NCI-H2227 (cell line): ENCODE measurements around the gene NUP107.

Source experiments
- DNase-seq: peaks from one replicate; lab custom pipeline; 2025; ENCODE audit not compliant: unreplicated experiment; lab: John Stamatoyannopoulos, UW

The NUP107 gene

DNA sequence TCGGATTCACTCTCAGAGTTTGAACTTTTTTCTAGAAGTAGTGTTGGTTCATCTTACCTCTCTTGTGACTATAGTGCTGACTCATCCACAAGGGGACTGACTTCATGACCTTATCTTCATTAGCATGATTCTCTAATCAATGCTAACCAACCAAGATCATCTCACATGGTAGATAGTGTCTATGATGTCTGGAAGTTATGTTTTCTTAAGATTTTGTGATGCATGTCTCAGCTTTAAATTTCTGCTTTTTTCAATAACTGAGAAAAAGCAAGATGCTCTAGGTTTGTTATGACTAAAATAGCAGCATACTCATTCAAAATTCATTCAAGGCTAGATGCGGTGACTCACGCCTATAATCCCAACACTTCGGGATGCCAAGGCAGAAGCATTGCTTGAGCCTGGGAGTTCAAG, 46.9 kb downstream of the NUP107 start:
- no peak for DNase-seq

DNA sequence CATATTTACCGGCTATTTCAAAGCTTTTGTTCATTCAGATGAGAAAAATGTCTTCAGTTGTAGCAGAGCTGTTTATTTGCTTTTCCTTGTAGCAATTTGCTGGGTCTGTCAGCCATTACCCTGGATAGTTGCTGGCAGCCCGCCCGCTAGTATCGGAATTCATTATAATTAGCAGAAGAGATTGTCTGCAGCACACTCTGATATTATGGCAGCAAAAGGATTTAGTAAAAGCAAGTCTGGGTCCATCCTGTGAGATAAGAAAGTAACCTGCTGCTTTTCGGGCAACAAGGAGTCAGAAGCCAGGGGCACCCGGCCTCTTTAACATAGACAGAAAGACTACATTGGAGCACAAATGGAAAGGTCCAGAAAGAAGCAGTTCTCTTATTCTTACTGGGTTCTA, 53.1 kb downstream of the NUP107 start:
- no peak for DNase-seq

DNA sequence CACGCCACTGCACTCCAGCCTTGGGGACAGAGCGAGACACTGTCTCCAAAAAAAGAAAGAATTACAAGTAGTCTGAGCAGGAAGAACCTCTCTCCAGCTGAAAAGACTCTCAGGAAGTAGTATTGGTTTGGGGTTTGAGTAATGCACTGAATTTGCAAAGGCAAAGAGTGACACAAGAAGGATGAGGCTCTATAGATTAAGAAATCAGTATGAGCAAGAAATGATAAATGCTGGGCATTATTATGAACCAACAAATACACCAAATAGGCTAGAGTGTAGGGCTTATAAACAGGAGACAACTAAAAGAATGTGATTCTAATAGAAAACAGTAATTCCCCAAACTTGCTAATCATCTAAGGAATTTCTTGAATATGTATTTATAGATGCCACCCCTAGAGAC, 56.6 kb downstream of the NUP107 start:
- no peak for DNase-seq

DNA sequence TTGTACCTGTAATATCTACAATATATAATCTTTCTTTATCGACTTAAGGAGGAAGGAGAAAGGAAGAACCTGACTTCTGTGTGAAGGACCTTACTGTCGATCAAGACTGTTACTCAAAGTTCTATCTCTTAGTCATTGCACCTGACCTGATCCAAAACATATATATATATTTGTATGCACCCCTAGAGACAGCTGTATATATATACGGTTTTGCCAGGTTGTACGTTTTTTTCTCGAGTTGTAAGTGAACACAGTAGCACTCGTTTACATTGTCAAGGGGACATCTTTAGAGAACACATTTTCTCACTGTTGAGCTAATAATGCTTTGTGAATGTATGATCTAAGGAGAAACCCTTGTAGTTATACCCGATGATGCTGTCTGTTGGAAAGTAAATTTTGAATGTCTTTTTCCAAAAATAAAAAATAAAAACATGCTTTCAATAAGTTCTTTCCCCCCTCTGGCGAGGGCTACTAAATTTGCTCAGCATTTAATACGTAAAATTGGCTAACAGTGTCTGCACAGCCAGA, 58.7 kb downstream of the NUP107 start:
- peak; percentile 22 for DNase-seq

DNA sequence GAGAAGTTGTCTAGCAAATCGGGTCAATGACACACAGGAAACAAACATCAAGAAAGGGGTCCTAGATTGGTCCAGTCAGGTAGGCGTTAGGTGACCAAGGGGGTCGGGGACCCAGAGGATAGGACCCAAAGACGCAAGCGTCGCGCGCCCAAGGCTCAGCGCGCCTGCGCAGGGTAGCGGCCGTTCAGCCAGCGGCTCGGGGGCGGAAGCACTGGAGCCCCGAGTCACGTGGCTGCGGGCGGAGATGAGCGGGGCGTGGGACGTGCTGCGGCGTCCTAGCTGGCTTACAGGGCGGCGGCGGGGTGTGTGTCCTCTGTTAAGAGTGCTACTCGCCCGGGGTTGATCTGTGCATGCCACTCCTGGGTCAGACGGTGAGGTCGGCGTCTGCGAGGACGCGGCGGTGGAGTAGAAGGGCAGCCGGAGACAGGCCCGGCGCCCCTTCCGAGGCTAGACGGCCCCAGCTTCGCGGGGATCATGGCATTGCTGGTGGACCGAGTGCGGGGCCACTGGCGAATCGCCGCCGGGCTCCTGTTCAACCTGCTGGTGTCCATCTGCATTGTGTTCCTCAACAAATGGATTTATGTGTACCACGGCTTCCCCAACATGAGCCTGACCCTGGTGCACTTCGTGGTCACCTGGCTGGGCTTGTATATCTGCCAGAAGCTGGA, 59.3 kb downstream of the NUP107 start, which contains the start of gene SLC35E3:
SLC35E3 (plus strand) TSS at position 273 of the 668 bp plus-strand sequence; CDS start at position 475, 202 bp downstream.
- DNase-seq, result peak; percentile 96

DNA sequence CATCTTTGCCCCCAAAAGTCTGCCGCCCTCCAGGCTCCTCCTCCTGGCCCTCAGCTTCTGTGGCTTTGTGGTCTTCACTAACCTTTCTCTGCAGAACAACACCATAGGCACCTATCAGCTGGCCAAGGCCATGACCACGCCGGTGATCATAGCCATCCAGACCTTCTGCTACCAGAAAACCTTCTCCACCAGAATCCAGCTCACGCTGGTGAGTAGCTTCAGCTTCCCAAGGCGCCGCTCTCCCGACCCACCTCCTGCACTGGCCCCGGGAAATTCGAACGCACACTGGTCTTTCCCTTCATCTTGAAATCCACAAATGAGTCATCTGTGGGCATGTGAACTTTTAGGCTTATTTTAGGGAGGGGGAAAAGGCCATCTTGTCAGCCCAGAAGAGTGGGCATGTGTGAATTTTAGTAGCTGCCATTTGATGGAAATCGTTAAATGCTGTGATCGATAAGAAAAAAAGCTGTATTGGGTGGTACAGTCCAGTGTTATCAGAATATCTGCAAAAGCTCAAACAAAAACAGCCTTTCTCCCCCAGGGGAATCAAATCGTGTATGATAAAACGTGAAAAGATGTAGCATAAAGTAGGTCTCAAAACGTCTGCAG, 59.9 kb downstream of the NUP107 start:
- DNase-seq, result peak; percentile 52

DNA sequence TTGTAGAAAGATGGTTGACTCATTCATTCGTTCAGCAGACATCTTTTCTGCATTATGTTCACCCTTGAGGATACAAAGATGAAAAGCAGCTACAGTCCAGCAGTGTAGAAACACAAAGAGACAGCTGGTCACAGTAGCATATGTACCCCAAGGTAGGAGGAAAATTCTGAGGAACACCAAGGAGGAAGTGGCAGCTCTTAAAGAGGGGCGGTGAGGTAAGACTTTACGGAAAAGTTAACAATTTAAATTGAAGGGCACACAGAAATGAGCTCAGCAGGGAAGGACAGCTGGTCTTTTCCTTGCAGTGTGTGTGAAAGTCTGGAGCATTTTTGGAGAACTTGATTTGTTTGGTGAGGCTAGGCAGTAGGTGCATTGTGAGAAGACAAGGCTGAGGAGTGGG, 62.7 kb downstream of the NUP107 start:
- no peak for DNase-seq

DNA sequence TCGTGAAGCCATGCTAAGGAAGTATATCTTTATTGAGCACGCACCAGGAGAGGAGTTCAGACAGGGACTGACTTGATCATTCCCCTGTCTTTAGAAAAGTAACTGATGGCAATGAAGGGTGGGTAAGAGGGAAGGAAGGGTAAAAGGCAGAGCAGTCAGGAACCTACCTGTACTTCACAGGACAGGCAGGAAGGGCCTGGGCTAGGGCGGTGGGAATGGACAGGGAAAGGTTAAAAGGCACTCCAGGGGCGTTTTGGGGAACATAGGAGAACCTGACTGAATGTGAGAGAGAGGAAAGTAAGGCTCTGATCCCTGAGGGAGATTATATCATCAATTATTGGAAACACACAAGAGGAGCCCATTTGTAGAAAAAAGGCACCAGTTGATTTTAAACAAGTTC, 63.1 kb downstream of the NUP107 start:
- no peak for DNase-seq

DNA sequence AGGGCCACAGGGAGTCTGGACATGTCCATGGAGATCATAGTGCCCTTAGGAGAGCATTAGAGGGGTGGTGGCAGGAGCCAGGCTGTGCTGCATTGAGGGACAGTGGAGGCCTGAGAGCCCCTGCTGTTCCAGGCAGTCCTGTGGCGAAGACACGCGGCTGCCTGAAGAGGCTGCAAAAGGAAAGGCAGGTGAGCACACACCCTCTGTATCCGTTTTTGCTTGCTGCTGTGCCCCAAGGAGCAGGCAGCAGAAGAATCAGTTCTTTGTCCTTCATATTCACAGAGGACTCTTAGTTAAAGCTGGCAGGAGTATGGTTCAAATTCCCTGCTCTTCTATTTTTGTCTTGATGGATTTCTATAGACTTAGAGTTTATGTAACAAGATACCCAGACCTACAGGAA, 63.7 kb downstream of the NUP107 start:
- DNase-seq, result no peak

DNA sequence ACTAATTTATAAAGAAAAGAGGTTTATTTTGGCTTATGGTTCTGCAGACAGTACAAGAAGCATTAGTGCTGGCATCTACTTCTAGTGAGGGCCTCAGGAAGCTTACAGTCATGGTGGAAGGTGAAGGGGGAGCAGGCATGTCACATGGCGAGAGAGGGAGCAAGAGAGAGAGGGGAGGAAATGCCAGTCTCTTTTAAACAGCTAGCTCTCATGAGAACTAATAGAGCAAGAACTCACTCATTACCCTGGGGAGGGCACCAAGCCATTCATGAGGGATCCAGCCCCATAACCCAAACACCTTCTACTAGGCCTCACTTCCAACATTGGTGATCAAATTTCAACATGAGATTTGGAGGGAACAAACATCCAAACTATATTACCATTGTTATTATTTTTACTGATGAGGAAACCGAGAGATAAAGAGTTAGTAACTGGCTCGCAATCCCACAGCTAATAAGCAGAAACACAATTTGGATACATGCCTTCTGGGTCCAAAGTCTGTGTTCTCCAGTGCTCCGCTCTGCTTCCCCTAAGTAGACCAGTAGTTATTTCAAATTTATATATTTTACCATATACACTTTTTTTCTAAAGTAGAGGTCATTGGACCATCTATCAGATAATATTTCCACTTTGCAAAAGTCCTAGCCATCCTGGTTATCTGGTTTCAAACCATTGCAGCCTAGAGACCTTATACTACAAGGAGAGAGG, 68.9 kb downstream of the NUP107 start:
- DNase-seq, result no peak

DNA sequence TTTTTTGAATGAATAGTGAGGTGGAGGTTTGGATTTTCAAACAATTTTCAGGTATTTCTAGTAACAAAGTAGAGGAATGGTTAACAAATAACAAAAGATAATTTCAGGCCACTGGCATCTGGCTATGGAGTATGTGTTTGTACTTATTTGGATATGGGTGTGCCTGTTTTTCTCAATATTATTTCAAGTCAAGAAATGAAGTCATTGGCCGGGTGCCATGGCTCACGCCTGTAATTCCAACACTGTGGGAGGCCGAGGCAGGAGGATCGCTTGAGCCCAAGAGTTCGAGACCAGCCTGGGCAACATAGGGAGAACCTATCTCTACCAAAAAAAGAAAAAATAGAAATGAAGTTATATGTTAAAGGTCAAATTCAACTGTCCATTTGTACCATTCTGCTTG, 73.1 kb downstream of the NUP107 start:
- no peak for DNase-seq

DNA sequence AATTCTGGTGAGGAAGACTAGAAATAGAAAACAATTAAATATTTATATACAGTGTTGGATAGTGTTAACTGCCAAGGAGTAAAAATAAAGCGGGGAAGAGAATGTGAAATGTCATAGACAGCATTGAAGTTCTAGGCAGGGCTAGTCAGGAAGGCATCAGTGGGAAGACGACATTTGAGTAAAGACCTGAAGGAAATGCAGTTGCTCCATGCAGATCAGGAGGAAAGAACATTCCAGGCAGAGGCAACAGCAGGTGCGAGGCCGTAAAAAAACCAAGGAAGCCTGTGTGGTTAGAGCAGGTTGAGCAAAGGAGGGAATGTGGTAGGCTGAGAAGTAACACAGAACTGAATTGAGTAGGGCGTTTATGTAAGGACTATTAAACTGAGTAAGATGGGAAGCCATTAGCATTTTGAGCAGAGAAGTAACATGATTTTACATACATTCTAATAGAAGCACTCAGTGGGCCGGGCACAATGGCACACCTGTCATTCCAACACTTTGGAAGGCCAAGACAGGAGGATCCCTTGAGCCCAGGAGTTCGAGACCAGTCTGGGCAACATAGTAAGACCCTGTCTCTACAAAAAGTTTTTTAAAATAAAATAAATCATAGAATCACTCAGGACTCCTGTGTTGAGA, 74.1 kb downstream of the NUP107 start:
- no peak for DNase-seq

DNA sequence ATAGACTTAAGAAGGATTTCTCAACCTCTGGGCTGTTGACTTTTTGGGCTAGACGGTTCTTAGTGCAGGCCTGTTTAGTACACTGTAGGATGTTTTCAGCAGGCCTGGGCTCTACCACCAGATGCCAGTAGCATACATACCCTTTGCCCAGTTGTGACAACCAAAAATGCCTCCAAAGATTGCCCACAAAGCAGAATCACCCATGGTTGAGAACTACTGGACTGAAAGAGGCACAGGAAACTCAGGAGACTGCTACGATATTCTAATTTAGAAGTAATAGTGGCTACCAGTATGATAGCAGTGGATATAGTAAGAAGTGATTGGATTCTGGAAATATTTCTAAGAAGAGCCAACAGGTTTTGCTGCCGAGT, 74.6 kb downstream of the NUP107 start:
- DNase-seq, result no peak

DNA sequence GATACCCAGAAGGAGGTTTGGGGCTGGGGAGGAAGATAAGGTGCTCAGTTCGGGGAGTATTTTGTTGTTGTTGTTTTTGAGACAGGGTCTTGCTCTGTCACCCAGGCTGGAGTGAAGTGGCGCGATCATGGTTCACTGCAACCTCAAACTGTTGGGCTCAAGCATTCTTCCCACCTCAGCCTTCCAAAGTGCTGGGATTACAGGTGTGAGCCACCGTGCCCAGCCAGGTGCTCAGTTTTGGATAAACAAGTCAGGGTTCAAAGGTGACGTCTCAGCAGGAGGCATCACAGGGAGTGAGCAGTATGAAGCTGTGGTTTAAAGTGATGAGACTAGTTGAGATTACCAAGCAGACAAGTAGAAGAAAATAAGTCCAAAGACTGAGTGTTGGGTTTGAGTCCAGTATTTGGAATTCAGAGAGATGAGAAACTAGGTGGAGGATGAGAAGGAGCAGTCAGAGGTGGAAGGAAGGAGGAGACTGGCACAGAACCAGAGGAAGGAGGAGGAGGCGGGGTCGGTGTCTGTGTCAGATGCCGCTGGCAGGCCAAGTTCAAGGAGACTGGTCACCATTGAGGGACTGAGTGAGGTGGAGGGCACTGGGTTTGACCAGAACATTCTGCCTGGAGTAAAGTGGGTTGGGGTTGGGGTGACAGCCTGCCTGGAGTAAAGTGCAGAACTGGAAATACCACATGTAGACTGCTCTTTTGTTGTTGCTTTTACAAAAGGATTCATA, 75.3 kb downstream of the NUP107 start:
- no peak for DNase-seq

DNA sequence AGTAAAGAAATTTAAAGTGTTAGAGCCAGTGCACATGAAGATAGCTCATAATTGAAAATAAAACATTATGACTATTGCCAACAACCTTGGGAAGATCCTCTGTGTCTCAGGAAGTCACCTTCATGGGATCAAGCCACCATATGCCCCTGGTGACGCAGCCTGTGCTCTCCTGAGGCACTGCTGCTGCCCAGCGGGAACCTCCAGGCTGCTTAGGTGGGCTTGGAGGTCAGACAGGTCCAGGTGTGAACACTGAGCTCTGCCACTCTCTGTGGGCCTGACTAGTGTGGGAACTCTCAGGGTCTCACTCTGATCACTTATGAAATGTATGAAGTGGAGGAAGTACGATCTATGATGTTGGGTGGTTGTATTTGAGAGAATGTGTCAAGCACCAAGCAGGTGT, 75.9 kb downstream of the NUP107 start:
- DNase-seq, result no peak

DNA sequence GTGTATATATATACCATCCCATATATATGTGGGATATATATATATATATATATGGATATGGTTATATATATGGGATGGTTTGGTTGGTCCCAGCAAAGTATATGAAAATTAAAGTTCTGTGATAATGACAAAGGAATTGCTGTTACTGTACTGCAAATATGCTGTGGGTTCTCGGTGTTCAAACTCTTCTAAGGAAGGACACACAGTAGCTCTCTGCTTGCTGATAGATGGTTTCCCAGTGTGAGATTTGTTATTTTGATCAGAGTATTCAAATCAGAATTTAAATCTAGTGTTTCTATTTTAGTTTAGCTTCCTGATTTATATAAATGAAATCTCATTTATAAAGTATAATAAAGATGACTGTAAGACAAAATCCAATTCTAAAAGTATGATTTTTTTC, 78.9 kb downstream of the NUP107 start:
- DNase-seq, result no peak

DNA sequence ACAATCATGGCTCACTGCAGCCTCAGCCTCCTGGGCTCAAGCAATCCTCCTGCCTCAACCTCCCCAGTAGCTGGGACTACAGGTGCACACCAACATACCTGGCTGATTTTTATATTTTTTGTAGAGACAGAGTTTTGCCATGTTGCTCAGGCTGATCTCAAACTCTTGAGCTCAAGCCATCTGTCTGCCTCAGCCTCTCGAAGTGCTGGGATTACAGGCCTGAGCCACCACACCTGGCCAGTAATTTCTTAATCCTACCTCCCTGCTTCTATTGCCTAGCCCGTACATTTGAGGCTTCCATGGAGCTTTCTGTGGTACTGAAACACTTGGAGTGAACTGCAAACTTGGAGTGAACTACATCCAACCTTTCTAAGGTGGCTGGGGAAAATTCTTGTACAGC, 79.9 kb downstream of the NUP107 start:
- no peak for DNase-seq

DNA sequence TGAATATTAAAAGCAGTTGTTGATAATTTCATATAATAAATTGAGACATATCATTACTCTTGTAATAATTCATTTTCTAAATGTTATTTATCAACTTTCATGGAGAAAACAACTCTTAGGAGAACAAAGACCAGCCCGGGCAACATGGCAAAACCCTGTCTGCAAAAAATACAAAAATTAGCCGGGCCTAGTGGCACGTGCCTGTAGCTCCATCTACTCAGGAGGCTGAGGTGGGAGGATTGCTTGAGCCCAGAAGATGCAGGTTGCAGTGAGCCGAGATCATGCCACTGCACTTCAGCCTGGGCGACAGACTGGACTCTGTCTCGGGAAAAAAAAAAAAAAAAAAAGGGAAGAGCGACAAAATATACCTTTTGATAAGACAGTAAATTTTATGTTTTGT, 80.4 kb downstream of the NUP107 start:
- DNase-seq, result no peak

DNA sequence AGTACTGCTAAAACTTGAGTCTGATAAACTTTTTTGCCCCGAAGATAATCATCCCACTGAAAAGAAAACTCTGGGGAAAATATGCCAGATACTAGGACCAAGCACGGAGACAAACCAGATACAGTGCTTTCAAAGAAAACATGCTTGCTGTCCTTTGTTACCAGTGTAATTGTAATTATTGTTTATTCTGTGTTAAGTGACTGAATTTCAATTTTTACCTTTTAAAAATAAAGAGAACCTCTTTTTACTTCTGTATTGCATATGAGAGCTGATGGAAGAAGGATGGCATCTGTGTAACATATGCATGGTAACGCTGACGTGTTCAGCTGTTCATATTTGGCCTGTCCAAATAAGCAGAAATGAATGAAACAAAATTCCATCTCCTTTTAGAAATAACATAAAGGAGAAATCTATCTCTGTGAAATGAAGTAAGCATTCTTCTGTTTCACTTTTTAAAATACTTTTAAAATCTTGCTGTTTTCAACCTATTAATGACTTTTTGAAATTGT, 81.7 kb downstream of the NUP107 start:
- no peak for DNase-seq

DNA sequence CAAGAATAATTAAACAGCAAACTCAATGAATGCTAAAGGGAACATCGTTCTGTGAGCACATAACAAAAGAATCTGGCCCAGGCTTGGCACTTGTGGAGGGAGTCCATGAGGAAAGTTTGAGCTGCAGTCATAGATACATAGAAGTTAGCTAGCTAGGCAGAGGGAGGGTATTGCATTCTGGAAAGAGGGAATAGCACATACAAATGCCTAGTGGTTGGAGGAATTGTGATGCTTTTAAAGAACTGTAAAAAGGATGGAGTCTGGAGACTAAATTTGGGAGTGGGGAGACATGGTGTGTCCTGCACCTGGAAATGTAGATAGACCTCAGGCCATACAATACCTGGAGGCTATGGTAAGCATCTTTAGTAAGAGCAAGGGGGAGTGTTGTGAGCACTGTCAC, 83.2 kb downstream of the NUP107 start:
- no peak for DNase-seq
